K562 (cell line): ENCODE data around the gene CTXN1. TPM values are rescaled to one million over a fixed set of nuclear protein-coding genes. Genes with fewer than 3 reads are reported as not detected.
A peak's percentile ranks its signal among the peaks of the same experiment; 100 is the strongest.

Experiments
- ATAC-seq: fragments of 200-7000 bp; cut with Tn5 transposase; 3 replicates; pipeline ENCODE4 v1.9.1; 2020; ENCODE audit warnings: moderate library complexity
- BruUV-seq: library from RNA; stranded (reverse); fragments of 400-500 nt; replicated peaks from 2 replicates; lab custom pipeline; 2021; lab: Mats Ljungman, UMichigan
- CTCF ChIA-PET: fragments of 300-600 bp; formaldehyde crosslinking; extraction: SDS; loops from one replicate; lab custom pipeline; 2021; ENCODE audit warnings: low intra/inter-chr PET ratio; lab: Yijun Ruan, JAX
- POLR2A ChIA-PET: fragments of 300-600, 350-650 bp; sonication (Branson Sonifier 250); formaldehyde crosslinking; extraction: SDS; loops from one replicate; lab custom pipeline; 2021; ENCODE audit warnings: antibody characterized with exemption, inconsistent platforms; lab: Yijun Ruan, JAX
- DNase-seq, 4 experiments: peaks; one replicate each; pipeline versions ENCODE4 v3.0.0 to v3.0.0-alpha.2; 2011 to 2018; ENCODE audit warnings: low spot score in 3 of 4, mixed read lengths in 3 of 4; ENCODE audit errors: extremely low read depth in 1 of 4
- FAIRE-seq: peaks from 2 replicates; lab custom pipeline; 2011; peaks lifted over from hg19 to GRCh38; lab: Jason Lieb, UNC
- H2AFZ ChIP-seq: 2 replicates; pipeline ENCODE4 v1.6.0; 2011; ENCODE audit warnings: low read depth, low read length, control low read depth, inconsistent platforms
- H3K27ac ChIP-seq: fragments of 200-600 bp; 3 replicates; pipeline ENCODE4 v1.8.0; 2011; ENCODE audit warnings: low read depth, mild to moderate bottlenecking, control low read depth, inconsistent platforms, low read length, moderate library complexity, mixed read lengths; ENCODE audit errors: extremely low read depth
- H3K27me3 ChIP-seq, 2 experiments: fragments of 300-600 bp in 1 of 2; 2 replicates in 1 of 2; 3 replicates in 1 of 2; pipeline versions ENCODE4 v1.6.0 to v1.8.0; 2011; ENCODE audit warnings: inconsistent platforms in 2 of 2, low read length in 2 of 2, mild to moderate bottlenecking in 1 of 2, mixed read lengths in 1 of 2, moderate library complexity in 1 of 2; ENCODE audit not compliant: control insufficient read depth in 2 of 2, insufficient read depth in 2 of 2
- H3K36me3 ChIP-seq: fragments of 300-600 bp; 3 replicates; pipeline ENCODE4 v1.8.0; 2011; ENCODE audit warnings: mild to moderate bottlenecking, low read length, inconsistent platforms; ENCODE audit not compliant: control insufficient read depth, insufficient read depth
- H3K4me1 ChIP-seq, 2 experiments: fragments of 200-600 bp in 1 of 2; replicated peaks in 1 of 2; 2 replicates in 1 of 2; 3 replicates in 1 of 2; pipeline versions ENCODE4 v1.5.1 to v1.8.0; 2011; ENCODE audit warnings: inconsistent platforms in 2 of 2, low read length in 2 of 2, mild to moderate bottlenecking in 1 of 2, mixed read lengths in 1 of 2, moderate library complexity in 1 of 2; ENCODE audit not compliant: control insufficient read depth in 2 of 2, insufficient read depth in 2 of 2
- H3K4me2 ChIP-seq: 2 replicates; pipeline ENCODE4 v1.6.1; 2011; ENCODE audit warnings: low read length, control low read depth, inconsistent platforms, mixed read lengths; ENCODE audit not compliant: insufficient read depth
- H3K4me3 ChIP-seq: fragments of 200-600 bp; sonication (generic), shearing (Covaris generic); 2 replicates; pipeline ENCODE4 v1.5.1; 2016; ENCODE audit warnings: control low read depth, inconsistent platforms
- H3K79me2 ChIP-seq: fragments of 200-600 bp; 3 replicates; pipeline ENCODE4 v1.8.0; 2011; ENCODE audit warnings: low read length, inconsistent platforms; ENCODE audit not compliant: control insufficient read depth, insufficient read depth
- H3K9ac ChIP-seq, 2 experiments: 2 replicates each; pipeline versions ENCODE4 v1.6.0 to v1.6.1; 2011; ENCODE audit warnings: low read depth in 2 of 2, low read length in 2 of 2, control low read depth in 1 of 2, inconsistent platforms in 1 of 2, mild to moderate bottlenecking in 1 of 2, mixed read lengths in 1 of 2; ENCODE audit not compliant: insufficient read depth in 1 of 2
- H3K9me1 ChIP-seq: one replicate; pipeline ENCODE4 v1.6.0; 2011; ENCODE audit warnings: inconsistent platforms, mild to moderate bottlenecking, low read length, moderate library complexity; ENCODE audit not compliant: control insufficient read depth, insufficient read depth
- H3K9me3 ChIP-seq: replicated peaks from 2 replicates; pipeline ENCODE4 v1.5.1; 2011; ENCODE audit warnings: low read depth, low read length, inconsistent platforms; ENCODE audit not compliant: control insufficient read depth, insufficient read depth
- H4K20me1 ChIP-seq: replicated peaks from 2 replicates; pipeline ENCODE4 v1.6.1; 2011; ENCODE audit warnings: low read length, inconsistent platforms, mixed read lengths; ENCODE audit not compliant: control insufficient read depth, insufficient read depth
- ARID3A ChIP-seq: IDR thresholded peaks from 2 replicates; pipeline ENCODE4 v1.6.1; 2012; ENCODE audit warnings: low read depth, low read length, improper control_type of control experiment, borderline replicate concordance
- CC2D1A ChIP-seq: fragments of 450-650 bp; IDR thresholded peaks from 2 replicates; pipeline ENCODE4 v1.6.1; 2017; ENCODE audit warnings: mild to moderate bottlenecking
- CEBPG ChIP-seq, 3 experiments: fragments of 200-800 bp in 1 of 3; sonication (Bioruptor generic) in 1 of 3; sonication (generic) in 1 of 3; formaldehyde crosslinking in 1 of 3; IDR thresholded peaks in 2 of 3; conservative IDR thresholded peaks in 1 of 3; 2 replicates each; pipeline versions ENCODE4 v1.6.1 to v1.8.0; 2016 to 2022; ENCODE audit warnings: missing compliant biosample characterization in 2 of 3, missing genetic modification characterization in 2 of 3, mild to moderate bottlenecking in 1 of 3, missing genetic modification reagents in 1 of 3
- ELK1 ChIP-seq: sonication (generic); formaldehyde crosslinking; IDR thresholded peaks from 2 replicates; pipeline ENCODE4 v1.8.1; 2022; ENCODE audit warnings: missing genetic modification reagents
- MEIS2 ChIP-seq: fragments of 450-650 bp; IDR thresholded peaks from 2 replicates; pipeline ENCODE4 v1.6.1; 2014; ENCODE audit warnings: mild to moderate bottlenecking; ENCODE audit not compliant: partially characterized antibody
- PBX2 ChIP-seq, 2 experiments: IDR thresholded peaks in 1 of 2; conservative IDR thresholded peaks in 1 of 2; 2 replicates each; pipeline ENCODE4 v1.6.1; 2016; ENCODE audit warnings: low read depth in 2 of 2, mild to moderate bottlenecking in 1 of 2, missing compliant biosample characterization in 1 of 2, missing genetic modification characterization in 1 of 2, moderate library complexity in 1 of 2
- PKNOX1 ChIP-seq: fragments of 450-650 bp; IDR thresholded peaks from 2 replicates; pipeline ENCODE4 v1.6.1; 2016
- POLR2A ChIP-seq: fragments of 450-650 bp; conservative IDR thresholded peaks from 2 replicates; pipeline ENCODE4 v1.6.1; 2016
- TFAM ChIP-seq: fragments of 250-450 bp; sonication (Bioruptor Pico); conservative IDR thresholded peaks from 2 replicates; pipeline ENCODE4 v1.5.0; 2021; ENCODE audit warnings: mild to moderate bottlenecking, moderate library complexity
- ZNF134 ChIP-seq: fragments of 250-450 bp; sonication (Bioruptor Pico); conservative IDR thresholded peaks from 2 replicates; pipeline ENCODE4 v1.4.0; 2020
- ZNF24 ChIP-seq: fragments of 450-650 bp; IDR thresholded peaks from 2 replicates; pipeline ENCODE4 v1.6.1; 2016
- WGBS: fragments of 100-300 bp; shearing (Covaris generic); methylation state at CpG from one replicate; pipeline ENCODE4 v1.1.6; 2016; ENCODE audit warnings: low coverage, mixed read lengths; ENCODE audit not compliant: insufficient coverage; ENCODE audit errors: missing lambda C conversion rate; 5-methylcytosine and 5-hydroxymethylcytosine counted together
- in situ Hi-C: fragments of 300-500 bp; cut with MboI; formaldehyde crosslinking; loops from 4 replicates; pipeline ENCODE4 v1.15.0; 2018; ENCODE audit warnings: inconsistent platforms, mixed read lengths
- intact Hi-C: fragments of 100-400 bp; cut with micrococcal nuclease; formaldehyde crosslinking; loops from 2 replicates; pipeline ENCODE4 v1.14.2; 2022
- polyA plus RNA-seq, 8 experiments: library from polyadenylated mRNA; depleted of rRNA in 4 of 8; stranded (reverse) in 5 of 8; unstranded in 3 of 8; fragments of >200 nt; fragmentation: Nextera tagmentation in 2 of 8; fragmentation: Illumina TruSeq in 1 of 8; extraction: Ambion mirVana in 2 of 8; extraction: Trizol in 1 of 8; gene quantifications; 2 replicates each; pipeline versions ENCODE4 v1.2.1 to v1.2.3, GENCODE V29; 2011 to 2014; ENCODE audit warnings: inconsistent platforms in 1 of 8, missing spikeins in 1 of 8
- total RNA-seq, 7 experiments: library from RNA; depleted of rRNA in 6 of 7; stranded (reverse); fragments of >200 nt in 6 of 7; fragmentation: Illumina TruSeq in 2 of 7; extraction: Trizol in 2 of 7; gene quantifications; 2 replicates each; pipeline versions ENCODE4 v1.2.1 to v1.2.3, GENCODE V29; 2011 to 2021; ENCODE audit warnings: low replicate concordance in 1 of 7

CTXN1 gene
- total and polyA plus RNA-seq, 9 of the 15 experiments (the other 6 are each of a cell fraction or from before 2014, with no cell fraction given): 0.15 to 37.4 (median 1.8) TPM; not detected in 2

- H3K36me3 ChIP-seq: peaks cover 93% of the 10 kb centered on the region; the same call in 2 of the 3 replicates
- TF ChIP-seq POLR2A (no peak), MEIS2 (peak; percentile 73), CC2D1A (no peak), ELK1 (CRISPR knock-in tag) (no peak), ZNF24 (no peak), TFAM (CRISPR knock-in tag) (no peak), ZNF134 (CRISPR knock-in tag) (no peak), ARID3A (no peak), PBX2 (CRISPR knock-in tag; IDR thresholded peaks at IDR 0.05; ENCODE audit: low read depth) (no peak), PBX2 (tag; conservative IDR thresholded peaks at IDR 0.05; ENCODE audit: low read depth) (peak; percentile 90), CEBPG (CRISPR knock-in tag; IDR thresholded peaks at IDR 0.05) (no peak), CEBPG (tag; conservative IDR thresholded peaks at IDR 0.05 in 1 of 2, IDR thresholded peaks at IDR 0.05 in 1 of 2) (no peak), PKNOX1 (peak; percentile 73)
- no peak overlapping the region; a peak in 1 of 4 replicates for H3K9ac ChIP-seq
- CTCF ChIA-PET: no interaction called here
- no peaks in the 10 kb centered on the region for H3K79me2 ChIP-seq
- no peaks in the 10 kb centered on the region for H4K20me1 ChIP-seq
- no peak overlapping the region for H3K4me2 ChIP-seq
- intact Hi-C loops (no loop called here), in situ Hi-C loops (no loop called here)
- WGBS: 75% methylated on average over 10 of the region's 12 CpGs
- no peak for FAIRE-seq
- no peaks in the 10 kb centered on the region for H3K9me3 ChIP-seq
- H2AFZ ChIP-seq: no peak overlapping the region
- no peaks in the 10 kb centered on the region for H3K9me1 ChIP-seq
- H3K4me1 ChIP-seq: peaks cover 0 to 4% of the 10 kb centered on the region in 2 experiments; a peak in 2 of 5 replicates
- no peak overlapping the region for H3K27ac ChIP-seq
- H3K27me3 ChIP-seq: no peaks in the 10 kb centered on the region
- ATAC-seq: no peak
- BruUV-seq: no TSS peak
- H3K4me3 ChIP-seq: no peak overlapping the region
- DNase-seq: no peak
- POLR2A ChIA-PET: no interaction called here
Measured at GRCh38 chr19:7965259-7965841, 39.4 kb upstream of the CTXN1 start.
